Sigmoid colon (tissue), 4 donors: Measurements from ENCODE around the gene VPS13D.

Experiments
- EP300 ChIP-seq, 4 donors: sonication (generic); formaldehyde crosslinking; IDR thresholded peaks; one replicate each; pipeline ENCODE4 v1.6.1; 2017; ENCODE audit warnings: antibody characterized with exemption in 4 of 4
- POLR2A ChIP-seq, 2 donors: fragments of 450-650 bp; IDR thresholded peaks; one replicate each; pipeline ENCODE4 v1.6.1; 2016; ENCODE audit warnings: antibody characterized with exemption in 2 of 2, mild to moderate bottlenecking in 2 of 2, moderate library complexity in 2 of 2

GRCh38 chr1:12202190-12202497, 27.7 kb upstream of the VPS13D start:
- TF ChIP-seq POLR2A (IDR thresholded peaks at IDR 0.05) (no peak), EP300 (IDR thresholded peaks at IDR 0.05) (no peak)
